ENCODE results near the gene ICAM1. TPM values are rescaled to one million over a fixed set of nuclear protein-coding genes. Genes with fewer than 3 reads are reported as not detected.

Gene ICAM1
- total and polyA plus RNA-seq, 2 donors from 2014 or later: 16.3 to 50.3 TPM

DNA sequence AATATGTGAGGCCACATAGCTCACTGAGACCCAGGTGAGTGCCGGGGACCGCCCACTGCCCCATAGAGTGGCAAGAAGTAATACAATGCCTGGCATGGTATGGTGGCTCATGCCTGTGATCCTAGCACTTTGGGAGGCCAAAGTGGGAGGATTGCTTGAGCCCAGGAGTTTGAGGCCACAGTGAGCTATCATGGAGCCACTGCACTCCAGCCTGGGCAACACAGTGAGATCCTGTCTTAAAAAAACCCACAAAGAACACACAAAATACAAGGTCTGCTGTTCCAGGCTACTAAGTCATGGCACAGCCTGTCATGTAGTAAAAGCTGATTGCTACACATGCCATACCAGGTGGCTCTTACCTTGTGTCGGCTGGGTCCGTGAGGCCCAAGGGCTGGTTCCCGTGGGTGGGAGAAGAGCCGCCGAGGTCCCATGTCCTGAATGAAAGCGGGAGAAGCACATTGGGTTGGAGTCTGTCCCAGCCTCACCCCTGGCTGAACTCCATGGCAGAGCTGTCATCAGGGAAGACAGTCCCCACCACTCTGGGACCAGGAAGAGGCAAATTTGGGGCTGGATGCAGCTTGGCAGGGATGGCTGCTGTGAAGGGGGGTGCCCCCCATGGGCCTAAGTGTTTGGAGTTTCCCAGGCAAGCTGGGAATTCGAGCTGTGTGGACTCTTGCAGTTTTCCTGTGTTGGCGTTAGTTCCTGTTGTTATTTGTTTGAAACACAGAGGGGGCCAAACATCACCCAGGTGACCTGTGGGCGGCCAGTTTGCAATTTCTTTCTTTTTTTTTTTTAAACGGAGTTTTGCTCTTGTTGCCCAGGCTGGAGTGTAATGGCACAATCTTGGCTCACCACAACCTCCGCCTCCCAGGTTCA, 48.1 kb downstream of the ICAM1 start:
- peaks cover 6 to 21% (median 10%) of the 10 kb centered on the region in 3 donors for H3K36me3 ChIP-seq (ENCODE audit: control insufficient read depth in 2 of 3, insufficient read depth in 3 of 3, low read length in 3 of 3)
- TF ChIP-seq, protein P1, sequence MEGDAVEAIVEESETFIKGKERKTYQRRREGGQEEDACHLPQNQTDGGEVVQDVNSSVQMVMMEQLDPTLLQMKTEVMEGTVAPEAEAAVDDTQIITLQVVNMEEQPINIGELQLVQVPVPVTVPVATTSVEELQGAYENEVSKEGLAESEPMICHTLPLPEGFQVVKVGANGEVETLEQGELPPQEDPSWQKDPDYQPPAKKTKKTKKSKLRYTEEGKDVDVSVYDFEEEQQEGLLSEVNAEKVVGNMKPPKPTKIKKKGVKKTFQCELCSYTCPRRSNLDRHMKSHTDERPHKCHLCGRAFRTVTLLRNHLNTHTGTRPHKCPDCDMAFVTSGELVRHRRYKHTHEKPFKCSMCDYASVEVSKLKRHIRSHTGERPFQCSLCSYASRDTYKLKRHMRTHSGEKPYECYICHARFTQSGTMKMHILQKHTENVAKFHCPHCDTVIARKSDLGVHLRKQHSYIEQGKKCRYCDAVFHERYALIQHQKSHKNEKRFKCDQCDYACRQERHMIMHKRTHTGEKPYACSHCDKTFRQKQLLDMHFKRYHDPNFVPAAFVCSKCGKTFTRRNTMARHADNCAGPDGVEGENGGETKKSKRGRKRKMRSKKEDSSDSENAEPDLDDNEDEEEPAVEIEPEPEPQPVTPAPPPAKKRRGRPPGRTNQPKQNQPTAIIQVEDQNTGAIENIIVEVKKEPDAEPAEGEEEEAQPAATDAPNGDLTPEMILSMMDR (IDR thresholded peaks at IDR 0.05; ENCODE audit: borderline replicate concordance, extremely low read depth, insufficient read depth): no peak
- no peak overlapping the region for H3K27ac ChIP-seq (ENCODE audit: low read depth in 2 of 2, low read length in 2 of 2)
- DNase-seq (no peak), FAIRE-seq (no peak)
- no peak overlapping the region for H3K9ac ChIP-seq (ENCODE audit: low read length in 3 of 3)
- H3K27me3 ChIP-seq (ENCODE audit: control insufficient read depth, insufficient read depth, low read length): no peaks in the 10 kb centered on the region
- peaks cover 0 to 2% (median 0%) of the 10 kb centered on the region in 3 donors for H3K4me1 ChIP-seq (ENCODE audit: control insufficient read depth in 2 of 3, insufficient read depth in 2 of 3, low read depth in 1 of 3, low read length in 3 of 3)
- H3K4me3 ChIP-seq (ENCODE audit: low read length in 3 of 3): no peak overlapping the region
- no peaks in the 10 kb centered on the region for H3K9me3 ChIP-seq (ENCODE audit: control insufficient read depth in 2 of 3, insufficient read depth in 1 of 3, low read length in 3 of 3)
- intact Hi-C loops (cut with DNase I): no loop called here

DNA sequence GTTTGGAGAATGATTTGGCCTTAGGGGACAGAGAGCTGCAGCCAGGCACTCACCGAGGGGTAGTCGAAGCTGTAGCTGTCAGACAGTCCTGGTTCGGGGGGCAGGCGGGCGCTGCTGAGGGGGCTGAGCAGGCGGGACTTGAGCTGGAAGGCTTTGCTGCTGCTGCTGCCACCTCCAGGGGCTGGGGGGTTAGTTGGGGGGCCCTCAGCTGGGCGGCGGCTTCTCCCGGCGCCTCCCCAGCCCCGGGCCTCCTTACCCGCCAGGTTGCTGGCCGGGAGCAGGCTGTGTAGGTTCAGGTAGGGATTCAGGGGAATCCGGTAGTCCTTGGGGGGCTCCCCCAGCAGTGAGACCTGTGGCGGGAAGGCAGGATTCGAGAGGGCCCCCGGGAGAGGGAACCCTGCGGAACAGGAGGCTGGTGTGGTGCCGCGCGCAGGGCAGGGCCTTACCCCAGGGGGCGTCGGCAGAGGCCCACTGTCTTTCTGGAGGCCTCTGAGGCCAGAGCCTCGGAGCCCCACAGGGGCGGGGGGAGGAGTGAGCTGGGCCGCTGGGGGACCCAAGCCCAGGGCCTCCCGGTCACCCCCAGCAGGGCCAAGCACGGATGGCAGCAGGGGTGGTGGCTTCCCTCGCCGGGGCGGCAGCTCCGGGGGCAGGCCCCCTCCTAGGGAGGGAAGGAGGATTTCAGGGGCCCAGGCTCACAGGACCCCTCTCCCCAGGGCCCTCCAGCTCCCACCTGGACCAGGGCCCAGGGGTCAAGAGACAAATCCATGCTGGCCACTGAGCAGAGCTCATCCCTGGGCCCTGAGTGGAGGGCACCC, 49.9 kb downstream of the ICAM1 start:
- TF ChIP-seq, protein P1 (IDR thresholded peaks at IDR 0.05; ENCODE audit: borderline replicate concordance, extremely low read depth, insufficient read depth): no peak
- no peak for DNase-seq
- H3K27ac ChIP-seq (ENCODE audit: low read depth in 2 of 2, low read length in 2 of 2): no peak overlapping the region
- FAIRE-seq: no peak
- H3K9me3 ChIP-seq (ENCODE audit: control insufficient read depth in 2 of 3, insufficient read depth in 1 of 3, low read length in 3 of 3): no peaks in the 10 kb centered on the region
- intact Hi-C loops (cut with DNase I): no loop called here
- H3K9ac ChIP-seq (ENCODE audit: low read length in 3 of 3): no peak overlapping the region
- no peaks in the 10 kb centered on the region for H3K27me3 ChIP-seq (ENCODE audit: control insufficient read depth, insufficient read depth, low read length)
- peaks cover 6 to 21% (median 13%) of the 10 kb centered on the region in 3 donors for H3K36me3 ChIP-seq (ENCODE audit: control insufficient read depth in 2 of 3, insufficient read depth in 3 of 3, low read length in 3 of 3)
- H3K4me3 ChIP-seq (ENCODE audit: low read length in 3 of 3): no peak overlapping the region
- H3K4me1 ChIP-seq (ENCODE audit: control insufficient read depth in 2 of 3, insufficient read depth in 2 of 3, low read depth in 1 of 3, low read length in 3 of 3): no peaks in the 10 kb centered on the region

GRCh38 chr19:10321417-10321797, 50.5 kb downstream of the ICAM1 start:
- TF ChIP-seq, protein P1 (IDR thresholded peaks at IDR 0.05; ENCODE audit: borderline replicate concordance, extremely low read depth, insufficient read depth): no peak
- no peak overlapping the region for H3K27ac ChIP-seq (ENCODE audit: low read depth in 2 of 2, low read length in 2 of 2)
- intact Hi-C loops (cut with DNase I): no loop called here
- H3K4me3 ChIP-seq (ENCODE audit: low read length in 3 of 3): no peak overlapping the region
- no peak for DNase-seq
- no peaks in the 10 kb centered on the region for H3K4me1 ChIP-seq (ENCODE audit: control insufficient read depth in 2 of 3, insufficient read depth in 2 of 3, low read depth in 1 of 3, low read length in 3 of 3)
- no peaks in the 10 kb centered on the region for H3K9me3 ChIP-seq (ENCODE audit: control insufficient read depth in 2 of 3, insufficient read depth in 1 of 3, low read length in 3 of 3)
- no peaks in the 10 kb centered on the region for H3K27me3 ChIP-seq (ENCODE audit: control insufficient read depth, insufficient read depth, low read length)
- no peak overlapping the region for H3K9ac ChIP-seq (ENCODE audit: low read length in 3 of 3)
- peaks cover 6 to 21% (median 13%) of the 10 kb centered on the region in 3 donors for H3K36me3 ChIP-seq (ENCODE audit: control insufficient read depth in 2 of 3, insufficient read depth in 3 of 3, low read length in 3 of 3)
- FAIRE-seq: no peak
